IMR-90 (cell line): ENCODE measurements around the gene CHN2. TPM values are rescaled to one million over a fixed set of nuclear protein-coding genes. Genes with fewer than 3 reads are reported as not detected.
A peak's percentile ranks its signal among the peaks of the same experiment; 100 is the strongest.

Experiments used
- ATAC-seq: fragments of 200-7000 bp; cut with Tn5 transposase; 2 replicates; pipeline ENCODE4 v1.9.1; 2020; ENCODE audit warnings: low read depth, mild to moderate bottlenecking, moderate library complexity
- BruUV-seq: library from RNA; stranded (reverse); fragments of 400-500 nt; replicated peaks from 2 replicates; lab custom pipeline; 2021; lab: Mats Ljungman, UMichigan
- CTCF ChIA-PET: fragments of 300-600 bp; formaldehyde crosslinking; extraction: SDS; loops from one replicate; lab custom pipeline; 2021; ENCODE audit warnings: antibody characterized with exemption; lab: Yijun Ruan, JAX
- POLR2A ChIA-PET: fragments of 300-600 bp; sonication (Branson Sonifier 250); formaldehyde crosslinking; loops from one replicate; lab custom pipeline; 2022; ENCODE audit warnings: antibody characterized with exemption; ENCODE audit not compliant: unreplicated experiment; lab: Charles Lee
- DNase-seq: peaks from one replicate; pipeline ENCODE4 v3.0.0; 2013
- H2AFZ ChIP-seq: replicated peaks from 2 replicates; pipeline ENCODE3; 2013; ENCODE audit warnings: low read length, mild to moderate bottlenecking; ENCODE audit not compliant: poor library complexity
- H2AK5ac ChIP-seq: 2 replicates; pipeline ENCODE4 v1.6.1; 2013; ENCODE audit warnings: low read depth, low read length, inconsistent platforms
- H2AK9ac ChIP-seq: replicated peaks from 2 replicates; pipeline ENCODE3; 2013; ENCODE audit warnings: mild to moderate bottlenecking, low read depth, low read length, moderate library complexity; ENCODE audit not compliant: poor library complexity
- H2BK120ac ChIP-seq: 2 replicates; pipeline ENCODE4 v1.6.1; 2013; ENCODE audit warnings: low read depth, low read length, inconsistent platforms
- H2BK15ac ChIP-seq: 3 replicates; pipeline ENCODE4 v1.6.1; 2013; ENCODE audit warnings: low read depth, low read length, inconsistent platforms
- H2BK20ac ChIP-seq: 2 replicates; pipeline ENCODE4 v1.6.1; 2013; ENCODE audit warnings: low read depth, mild to moderate bottlenecking, inconsistent platforms, low read length, moderate library complexity
- H2BK5ac ChIP-seq: 2 replicates; pipeline ENCODE4 v1.6.1; 2013; ENCODE audit warnings: mild to moderate bottlenecking, low read depth, low read length, inconsistent platforms; ENCODE audit not compliant: poor library complexity, severe bottlenecking
- H3K14ac ChIP-seq: replicated peaks from 2 replicates; pipeline ENCODE4 v1.6.1; 2013; ENCODE audit warnings: low read depth, low read length, inconsistent platforms
- H3K18ac ChIP-seq: 2 replicates; pipeline ENCODE4 v1.6.1; 2013; ENCODE audit warnings: low read depth, low read length, control low read depth
- H3K23ac ChIP-seq: 2 replicates; pipeline ENCODE4 v1.6.1; 2013; ENCODE audit warnings: low read depth, low read length, inconsistent platforms
- H3K27ac ChIP-seq: 2 replicates; pipeline ENCODE4 v1.5.1; 2013; ENCODE audit warnings: mild to moderate bottlenecking, control low read depth, low read length; ENCODE audit not compliant: insufficient read depth
- H3K27me3 ChIP-seq: 2 replicates; pipeline ENCODE4 v1.6.1; 2013; ENCODE audit warnings: low read length; ENCODE audit not compliant: control insufficient read depth, insufficient read depth
- H3K36me3 ChIP-seq: 2 replicates; pipeline ENCODE4 v1.6.1; 2013; ENCODE audit warnings: low read length, mixed read lengths; ENCODE audit not compliant: control insufficient read depth, insufficient read depth
- H3K4ac ChIP-seq: 2 replicates; pipeline ENCODE4 v1.6.1; 2013; ENCODE audit warnings: low read depth, low read length, inconsistent platforms
- H3K4me1 ChIP-seq: 2 replicates; pipeline ENCODE4 v1.6.1; 2013; ENCODE audit warnings: low read length, mixed read lengths; ENCODE audit not compliant: control insufficient read depth, insufficient read depth
- H3K4me2 ChIP-seq: 2 replicates; pipeline ENCODE4 v1.6.1; 2013; ENCODE audit warnings: low read depth, mild to moderate bottlenecking, control low read depth, low read length, moderate library complexity
- H3K4me3 ChIP-seq: 2 replicates; pipeline ENCODE4 v1.5.1; 2013; ENCODE audit warnings: low read depth, mild to moderate bottlenecking, control low read depth, low read length, moderate library complexity; ENCODE audit not compliant: insufficient read depth
- H3K56ac ChIP-seq: 2 replicates; pipeline ENCODE4 v1.6.1; 2013; ENCODE audit warnings: low read length, inconsistent platforms; ENCODE audit not compliant: insufficient read depth; ENCODE audit errors: extremely low read depth
- H3K79me1 ChIP-seq, 2 experiments: 2 replicates each; pipeline ENCODE4 v1.6.1; 2013; ENCODE audit warnings: low read length in 2 of 2, inconsistent platforms in 1 of 2, low read depth in 1 of 2
- H3K9ac ChIP-seq: 2 replicates; pipeline ENCODE4 v1.6.1; 2013; ENCODE audit warnings: low read depth, low read length, control low read depth
- H3K9me1 ChIP-seq: 2 replicates; pipeline ENCODE4 v1.6.1; 2013; ENCODE audit warnings: low read length, inconsistent platforms; ENCODE audit not compliant: insufficient read depth
- H3K9me3 ChIP-seq: 2 replicates; pipeline ENCODE4 v1.6.1; 2013; ENCODE audit warnings: low read length; ENCODE audit not compliant: control insufficient read depth, insufficient read depth
- H4K20me1 ChIP-seq: 2 replicates; pipeline ENCODE4 v1.6.1; 2013; ENCODE audit warnings: low read length, inconsistent platforms; ENCODE audit not compliant: insufficient read depth
- H4K5ac ChIP-seq: 2 replicates; pipeline ENCODE4 v1.6.1; 2013; ENCODE audit warnings: mild to moderate bottlenecking, low read depth, low read length, control low read depth
- H4K8ac ChIP-seq, 2 experiments: 2 replicates each; pipeline ENCODE4 v1.6.1; 2013; ENCODE audit warnings: low read depth in 2 of 2, low read length in 2 of 2, control low read depth in 1 of 2, inconsistent platforms in 1 of 2
- H4K91ac ChIP-seq: 2 replicates; pipeline ENCODE4 v1.6.1; 2013; ENCODE audit warnings: low read depth, low read length, inconsistent platforms; ENCODE audit not compliant: insufficient read depth
- BHLHE40 ChIP-seq: fragments of 150-350 bp; IDR thresholded peaks from 2 replicates; pipeline ENCODE4 v1.6.1; 2016; ENCODE audit warnings: mild to moderate bottlenecking, low read depth, low read length
- FOS ChIP-seq: fragments of 150-350 bp; IDR thresholded peaks from 2 replicates; pipeline ENCODE4 v1.6.1; 2016; ENCODE audit warnings: low read depth, low read length
- MAFK ChIP-seq: IDR thresholded peaks from 2 replicates; pipeline ENCODE4 v1.6.1; 2012; ENCODE audit warnings: low read depth, low read length, improper control_type of control experiment
- WGBS, 2 experiments: methylation state at CpG; one replicate each; pipeline versions ENCODE4 v1.1.5 to v1.1.7; 2013; ENCODE audit warnings: missing lambda C conversion rate in 2 of 2; ENCODE audit not compliant: insufficient read length in 1 of 2; ENCODE audit errors: extremely low coverage in 2 of 2; 5-methylcytosine and 5-hydroxymethylcytosine counted together
- dilution Hi-C: fragments of 300-500 bp; cut with HindIII; formaldehyde crosslinking; loops from one replicate; pipeline ENCODE4 v1.14.3; 2018; ENCODE audit warnings: low sequenced_read_pairs; ENCODE audit not compliant: unreplicated experiment
- in situ Hi-C: fragments of 300-500 bp; cut with MboI; formaldehyde crosslinking; loops from 3 replicates; pipeline ENCODE4 v1.14.3; 2019; ENCODE audit warnings: low sequenced_read_pairs, inconsistent platforms, mixed read lengths
- intact Hi-C: fragments of 100-400 bp; cut with micrococcal nuclease; formaldehyde crosslinking; loops from 2 replicates; pipeline ENCODE4 v1.10.0; 2022
- polyA plus RNA-seq, 3 experiments: library from polyadenylated mRNA; depleted of rRNA; stranded (reverse); fragments of >200 nt; gene quantifications; 2 replicates each; pipeline ENCODE4 v1.2.3, GENCODE V29; 2012; ENCODE audit warnings: low replicate concordance in 1 of 3
- total RNA-seq: library from RNA; depleted of rRNA; stranded (reverse); fragments of >200 nt; gene quantifications from 2 replicates; pipeline ENCODE4 v1.2.3, GENCODE V29; 2012

Gene CHN2
- total and polyA plus RNA-seq, 2 of the 4 experiments (the other 2 are of a cell fraction): not detected

- 39% methylated on average over 5 of the region's 6 CpGs; no CpG with 5 or more reads in 1 of the 2 experiments for WGBS, 2 experiments
- no TSS peak for BruUV-seq
- no peak overlapping the region for H3K14ac ChIP-seq
- no peak overlapping the region for H3K9ac ChIP-seq
- no peak overlapping the region for H4K91ac ChIP-seq
- H3K27me3 ChIP-seq: no peaks in the 10 kb centered on the region
- no peak overlapping the region for H3K4me3 ChIP-seq
- CTCF ChIA-PET: no interaction called here
- no peak overlapping the region for H2BK15ac ChIP-seq
- H3K23ac ChIP-seq: no peak overlapping the region
- POLR2A ChIA-PET: interaction anchor here (0.6 kb wide), 1 partner anchor 104 kb away, joined by 12 read pairs; no protein-coding TSS in a partner anchor
- H3K27ac ChIP-seq: no peak overlapping the region
- H4K5ac ChIP-seq: no peak overlapping the region
- H3K36me3 ChIP-seq: no peaks in the 10 kb centered on the region
- no peak overlapping the region for H2AFZ ChIP-seq
- no peak overlapping the region for H3K4ac ChIP-seq
- dilution Hi-C loops: no loop called here
- no peak overlapping the region for H3K4me2 ChIP-seq
- in situ Hi-C loops: no loop called here
- H4K8ac ChIP-seq: no peak overlapping the region
- H2BK5ac ChIP-seq: no peak overlapping the region
- H2BK20ac ChIP-seq: no peak overlapping the region
- no peaks in the 10 kb centered on the region for H3K79me1 ChIP-seq
- no peak overlapping the region for H3K56ac ChIP-seq
- DNase-seq (no peak), ATAC-seq (no peak)
- no peaks in the 10 kb centered on the region for H3K9me1 ChIP-seq
- intact Hi-C loops: no loop called here
- no peak overlapping the region for H2AK5ac ChIP-seq
- no peak overlapping the region for H2AK9ac ChIP-seq
- no peak overlapping the region for H2BK120ac ChIP-seq
- TF ChIP-seq BHLHE40 (no peak), FOS (no peak), MAFK (peak; percentile 92)
- no peak overlapping the region for H3K18ac ChIP-seq
- H3K9me3 ChIP-seq: no peaks in the 10 kb centered on the region
- no peaks in the 10 kb centered on the region for H4K20me1 ChIP-seq
- H3K4me1 ChIP-seq: no peaks in the 10 kb centered on the region
These were observed 52.8 kb downstream of the CHN2 start for GRCh38 chr7:29247224-29247962.
